Dendritic cell treated with granulocyte-macrophage colony-stimulating factor and Interleukin-4, amounts not matched to agents 40 ng/mL and 50 ng/mL, for 4 days (primary cell): Measurements from ENCODE around the gene LIPE.

Source experiments
- H3K27ac Mint-ChIP-seq: one replicate; pipeline ENCODE4 v1.8.0; 2022; ENCODE audit warnings: mild to moderate bottlenecking, mixed read lengths
- H3K27me3 Mint-ChIP-seq: one replicate; pipeline ENCODE4 v1.8.0; 2022; ENCODE audit warnings: mild to moderate bottlenecking, mixed read lengths
- H3K36me3 Mint-ChIP-seq: one replicate; pipeline ENCODE4 v1.8.0; 2022; ENCODE audit warnings: low read depth, mixed read lengths
- H3K4me1 Mint-ChIP-seq: one replicate; pipeline ENCODE4 v1.8.0; 2022; ENCODE audit warnings: low read depth, mixed read lengths
- H3K4me3 Mint-ChIP-seq: one replicate; pipeline ENCODE4 v1.8.0; 2022; ENCODE audit warnings: mild to moderate bottlenecking, moderate library complexity, mixed read lengths
- H3K9me3 Mint-ChIP-seq: one replicate; pipeline ENCODE4 v1.8.0; 2022; ENCODE audit warnings: mixed read lengths
- intact Hi-C: fragments of 100-400 bp; cut with micrococcal nuclease; formaldehyde crosslinking; loops from one replicate; pipeline ENCODE4 v1.15.0; 2022

The LIPE gene

GRCh38 chr19:42433503-42434260, 6.5 kb upstream of the LIPE start:
- H3K9me3 Mint-ChIP-seq, result no peaks in the 10 kb centered on the region
- no peak overlapping the region for H3K27ac Mint-ChIP-seq
- intact Hi-C loops, result loop anchor here (5.0 to 10.0 kb wide), 2 partner anchors 46 to 329 kb away; no protein-coding TSS in a partner anchor
- peaks cover 11% of the 10 kb centered on the region for H3K27me3 Mint-ChIP-seq
- no peak overlapping the region for H3K4me3 Mint-ChIP-seq
- peaks cover 11% of the 10 kb centered on the region for H3K4me1 Mint-ChIP-seq
- no peaks in the 10 kb centered on the region for H3K36me3 Mint-ChIP-seq

GRCh38 chr19:42431486-42431885, 4.3 kb upstream of the LIPE start:
- Mint-ChIP-seq H3K36me3 (no peaks in the 10 kb centered on the region), H3K4me3 (no peak overlapping the region), H3K4me1 (no peaks in the 10 kb centered on the region), H3K27ac (no peak overlapping the region), H3K27me3 (peaks cover 21% of the 10 kb centered on the region), H3K9me3 (no peaks in the 10 kb centered on the region)
- intact Hi-C loops, result loop anchor here (5.0 to 10.0 kb wide), 2 partner anchors 44 to 327 kb away; no protein-coding TSS in a partner anchor

GRCh38 chr19:42428676-42429075, 1.5 kb upstream of the LIPE start:
- Mint-ChIP-seq H3K4me3 (no peak overlapping the region), H3K27me3 (peaks cover 43% of the 10 kb centered on the region), H3K9me3 (no peaks in the 10 kb centered on the region), H3K4me1 (peaks cover 10% of the 10 kb centered on the region), H3K36me3 (no peaks in the 10 kb centered on the region), H3K27ac (no peak overlapping the region)
- intact Hi-C loops, result no loop called here

- H3K4me1 Mint-ChIP-seq, result peaks cover 26% of the 10 kb centered on the region
- no peaks in the 10 kb centered on the region for H3K36me3 Mint-ChIP-seq
- intact Hi-C loops, result no loop called here
- no peaks in the 10 kb centered on the region for H3K9me3 Mint-ChIP-seq
- no peak overlapping the region for H3K27ac Mint-ChIP-seq
- H3K4me3 Mint-ChIP-seq, result no peak overlapping the region
- H3K27me3 Mint-ChIP-seq, result peaks cover 59% of the 10 kb centered on the region
These were observed 545 bp downstream of the LIPE start for GRCh38 chr19:42426643-42427042.

- no peaks in the 10 kb centered on the region for H3K9me3 Mint-ChIP-seq
- peaks cover 32% of the 10 kb centered on the region for H3K4me1 Mint-ChIP-seq
- H3K36me3 Mint-ChIP-seq, result no peaks in the 10 kb centered on the region
- H3K27ac Mint-ChIP-seq, result no peak overlapping the region
- intact Hi-C loops, result no loop called here
- peaks cover 70% of the 10 kb centered on the region for H3K27me3 Mint-ChIP-seq
- H3K4me3 Mint-ChIP-seq, result no peak overlapping the region
These were observed 2.5 kb downstream of the LIPE start for GRCh38 chr19:42424712-42425131.

GRCh38 chr19:42424345-42424707, 2.9 kb downstream of the LIPE start:
- Mint-ChIP-seq H3K27me3 (peaks cover 74% of the 10 kb centered on the region), H3K27ac (no peak overlapping the region), H3K4me1 (peaks cover 32% of the 10 kb centered on the region), H3K4me3 (peak overlapping the region; percentile 77), H3K9me3 (no peaks in the 10 kb centered on the region), H3K36me3 (no peaks in the 10 kb centered on the region)
- intact Hi-C loops, result no loop called here

GRCh38 chr19:42423462-42424344, 3.5 kb downstream of the LIPE start:
- Mint-ChIP-seq H3K27me3 (peaks cover 77% of the 10 kb centered on the region), H3K4me1 (peaks cover 32% of the 10 kb centered on the region), H3K4me3 (peak overlapping the region; percentile 77), H3K36me3 (no peaks in the 10 kb centered on the region), H3K27ac (no peak overlapping the region), H3K9me3 (no peaks in the 10 kb centered on the region)
- intact Hi-C loops, result no loop called here

- H3K36me3 Mint-ChIP-seq, result no peaks in the 10 kb centered on the region
- intact Hi-C loops, result no loop called here
- H3K27ac Mint-ChIP-seq, result no peak overlapping the region
- peak overlapping the region; percentile 77 for H3K4me3 Mint-ChIP-seq
- H3K9me3 Mint-ChIP-seq, result no peaks in the 10 kb centered on the region
- peaks cover 32% of the 10 kb centered on the region for H3K4me1 Mint-ChIP-seq
- peaks cover 74% of the 10 kb centered on the region for H3K27me3 Mint-ChIP-seq
These were observed 4.2 kb downstream of the LIPE start for GRCh38 chr19:42422901-42423461.

- Mint-ChIP-seq H3K27me3 (peaks cover 74% of the 10 kb centered on the region), H3K4me3 (peak overlapping the region; percentile 77), H3K4me1 (peaks cover 32% of the 10 kb centered on the region), H3K27ac (no peak overlapping the region), H3K9me3 (no peaks in the 10 kb centered on the region), H3K36me3 (no peaks in the 10 kb centered on the region)
- intact Hi-C loops, result no loop called here
These were observed 4.9 kb downstream of the LIPE start for GRCh38 chr19:42422092-42422900.

- intact Hi-C loops, result no loop called here
- no peak overlapping the region for H3K27ac Mint-ChIP-seq
- H3K36me3 Mint-ChIP-seq, result no peaks in the 10 kb centered on the region
- H3K4me1 Mint-ChIP-seq, result peaks cover 32% of the 10 kb centered on the region
- peaks cover 68% of the 10 kb centered on the region for H3K27me3 Mint-ChIP-seq
- H3K4me3 Mint-ChIP-seq, result no peak overlapping the region
- no peaks in the 10 kb centered on the region for H3K9me3 Mint-ChIP-seq
These were observed 5.6 kb downstream of the LIPE start for GRCh38 chr19:42421591-42422031.

GRCh38 chr19:42421101-42421500, 6.1 kb downstream of the LIPE start:
- Mint-ChIP-seq H3K9me3 (no peaks in the 10 kb centered on the region), H3K27ac (no peak overlapping the region), H3K27me3 (peaks cover 64% of the 10 kb centered on the region), H3K36me3 (no peaks in the 10 kb centered on the region), H3K4me3 (no peak overlapping the region), H3K4me1 (peaks cover 32% of the 10 kb centered on the region)
- intact Hi-C loops, result no loop called here

GRCh38 chr19:42420055-42420544, 7.1 kb downstream of the LIPE start:
- H3K4me1 Mint-ChIP-seq, result peaks cover 32% of the 10 kb centered on the region
- H3K27ac Mint-ChIP-seq, result no peak overlapping the region
- peaks cover 60% of the 10 kb centered on the region for H3K27me3 Mint-ChIP-seq
- no peak overlapping the region for H3K4me3 Mint-ChIP-seq
- no peaks in the 10 kb centered on the region for H3K9me3 Mint-ChIP-seq
- H3K36me3 Mint-ChIP-seq, result no peaks in the 10 kb centered on the region
- intact Hi-C loops, result no loop called here

GRCh38 chr19:42419309-42419708, 7.9 kb downstream of the LIPE start:
- Mint-ChIP-seq H3K27me3 (peaks cover 53% of the 10 kb centered on the region), H3K36me3 (no peaks in the 10 kb centered on the region)

More at GRCh38 chr19:42419309-42419708, 7.9 kb downstream of the LIPE start:
- Mint-ChIP-seq H3K4me3 (no peak overlapping the region), H3K4me1 (peaks cover 29% of the 10 kb centered on the region), H3K9me3 (no peaks in the 10 kb centered on the region), H3K27ac (no peak overlapping the region)
- intact Hi-C loops, result no loop called here
